ENCODE results near the gene PLXDC2. TPM values are rescaled to one million over a fixed set of nuclear protein-coding genes. Genes with fewer than 3 reads are reported as not detected.
A peak's percentile ranks its signal among the peaks of the same experiment; 100 is the strongest.

Gene PLXDC2
- total RNA-seq, 6 donors from 2014 or later, result 39.0 to 129 (median 68.0) TPM

DNA sequence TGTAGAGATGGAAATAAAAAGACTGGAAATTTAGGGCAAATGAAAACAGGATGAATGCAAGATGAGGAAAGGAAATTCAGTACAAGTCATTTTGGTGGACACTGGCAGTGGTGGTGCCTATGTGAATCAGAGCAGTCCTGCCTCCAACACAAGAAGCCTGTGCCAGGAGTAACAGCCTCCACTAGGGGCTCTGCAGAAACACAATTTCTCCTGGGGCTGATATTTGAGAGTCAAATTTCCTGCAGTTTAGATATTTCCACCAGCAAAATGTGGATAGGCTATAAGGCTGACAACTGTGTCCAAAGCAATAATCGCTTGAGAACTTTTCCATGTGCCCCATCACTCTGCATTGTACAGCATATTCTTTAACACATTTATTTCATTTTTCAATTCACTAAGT is 4.7 kb upstream of the PLXDC2 start:
- ATAC-seq (ENCODE audit: low FRiP score in 2 of 2) (no peak), DNase-seq (no peak)
- peaks cover 0 to 12% (median 3%) of the 10 kb centered on the region in 4 donors for H3K4me1 ChIP-seq
- H3K36me3 ChIP-seq, result no peaks in the 10 kb centered on the region
- no peaks in the 10 kb centered on the region for H3K27me3 ChIP-seq
- no peaks in the 10 kb centered on the region for H3K9me3 ChIP-seq
- H3K27ac ChIP-seq, result no peak overlapping the region
- TF ChIP-seq, protein P1, sequence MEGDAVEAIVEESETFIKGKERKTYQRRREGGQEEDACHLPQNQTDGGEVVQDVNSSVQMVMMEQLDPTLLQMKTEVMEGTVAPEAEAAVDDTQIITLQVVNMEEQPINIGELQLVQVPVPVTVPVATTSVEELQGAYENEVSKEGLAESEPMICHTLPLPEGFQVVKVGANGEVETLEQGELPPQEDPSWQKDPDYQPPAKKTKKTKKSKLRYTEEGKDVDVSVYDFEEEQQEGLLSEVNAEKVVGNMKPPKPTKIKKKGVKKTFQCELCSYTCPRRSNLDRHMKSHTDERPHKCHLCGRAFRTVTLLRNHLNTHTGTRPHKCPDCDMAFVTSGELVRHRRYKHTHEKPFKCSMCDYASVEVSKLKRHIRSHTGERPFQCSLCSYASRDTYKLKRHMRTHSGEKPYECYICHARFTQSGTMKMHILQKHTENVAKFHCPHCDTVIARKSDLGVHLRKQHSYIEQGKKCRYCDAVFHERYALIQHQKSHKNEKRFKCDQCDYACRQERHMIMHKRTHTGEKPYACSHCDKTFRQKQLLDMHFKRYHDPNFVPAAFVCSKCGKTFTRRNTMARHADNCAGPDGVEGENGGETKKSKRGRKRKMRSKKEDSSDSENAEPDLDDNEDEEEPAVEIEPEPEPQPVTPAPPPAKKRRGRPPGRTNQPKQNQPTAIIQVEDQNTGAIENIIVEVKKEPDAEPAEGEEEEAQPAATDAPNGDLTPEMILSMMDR (IDR thresholded peaks at IDR 0.05), result peak in 5 of 6 experiments; percentile 14 to 38 (median 19)
- TF ChIP-seq POLR2A (IDR thresholded peaks at IDR 0.05), result no peak
- 67 to 87% methylated on average over 1 of the region's 1 CpG for WGBS, 2 donors
- no peak overlapping the region for H3K4me3 ChIP-seq

DNA sequence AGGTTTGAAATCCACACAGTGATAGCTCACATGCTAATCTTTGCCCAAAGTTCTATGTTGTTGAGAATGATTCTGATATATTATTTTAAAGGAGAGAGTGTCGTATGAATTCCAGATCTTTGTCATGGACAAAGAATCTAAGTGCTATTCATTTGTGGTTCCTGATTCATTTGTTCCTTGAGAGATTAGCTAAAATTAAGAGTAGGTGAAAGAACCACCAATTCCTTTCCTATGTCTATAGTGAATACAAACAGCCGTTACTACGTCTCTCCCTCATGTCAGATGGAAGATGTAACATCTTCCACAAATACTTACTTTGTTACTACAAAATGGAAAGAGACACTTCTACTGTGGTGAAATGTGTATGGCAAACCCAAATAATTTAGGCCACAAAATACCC is 3.3 kb upstream of the PLXDC2 start:
- Histone ChIP-seq H3K27me3 (no peaks in the 10 kb centered on the region), H3K27ac (no peak overlapping the region), H3K4me3 (no peak overlapping the region), H3K9me3 (no peaks in the 10 kb centered on the region), H3K4me1 (peaks cover 0 to 22% (median 3%) of the 10 kb centered on the region in 4 donors), H3K36me3 (no peaks in the 10 kb centered on the region)
- no peak for ATAC-seq (ENCODE audit: low FRiP score in 2 of 2)
- WGBS, 2 donors, result 79 to 94% methylated on average over 3 of the region's 3 CpGs
- TF ChIP-seq POLR2A (IDR thresholded peaks at IDR 0.05), result no peak
- no peak for TF ChIP-seq POLR2AphosphoS5 (IDR thresholded peaks at IDR 0.05)
- TF ChIP-seq EP300 (IDR thresholded peaks at IDR 0.05), result no peak
- TF ChIP-seq, protein P1 (IDR thresholded peaks at IDR 0.05), result no peak
- no peak for DNase-seq

GRCh38 chr10:19815036-19815730 is 1.0 kb upstream of the PLXDC2 start:
- no peaks in the 10 kb centered on the region for H3K36me3 ChIP-seq
- no peaks in the 10 kb centered on the region for H3K9me3 ChIP-seq
- H3K27me3 ChIP-seq, result no peaks in the 10 kb centered on the region
- 1 to 2% methylated on average over 22 to 33 of the region's 33 CpGs for WGBS, 2 donors
- peak in 1 of 2 donors; percentile 89 for DNase-seq
- peak overlapping the region; percentile 85 to 94 (median 88) for H3K27ac ChIP-seq
- peak in 1 of 2 donors; percentile 36 for ATAC-seq (ENCODE audit: low FRiP score in 2 of 2)
- no peak for TF ChIP-seq EP300 (IDR thresholded peaks at IDR 0.05)
- TF ChIP-seq, protein P1 (IDR thresholded peaks at IDR 0.05), result peak in 1 of 6 experiments; percentile 5
- peak overlapping the region; percentile 48 to 90 (median 78) for H3K4me3 ChIP-seq
- peaks cover 0 to 27% (median 3%) of the 10 kb centered on the region in 4 donors for H3K4me1 ChIP-seq

- WGBS, 2 donors, result 1 to 2% methylated on average over 15 to 30 of the region's 57 CpGs
These were observed 361 bp upstream of the PLXDC2 start for GRCh38 chr10:19815731-19816410.

More at GRCh38 chr10:19815731-19816410, 361 bp upstream of the PLXDC2 start:
- no peaks in the 10 kb centered on the region for H3K9me3 ChIP-seq
- ATAC-seq (ENCODE audit: low FRiP score in 2 of 2), result peak; percentile 84 to 87
- DNase-seq, result peak; percentile 68 to 91
- H3K36me3 ChIP-seq, result no peaks in the 10 kb centered on the region
- peak overlapping the region; percentile 48 to 90 (median 78) for H3K4me3 ChIP-seq
- no peaks in the 10 kb centered on the region for H3K27me3 ChIP-seq
- peaks cover 0 to 27% (median 3%) of the 10 kb centered on the region in 4 donors for H3K4me1 ChIP-seq
- TF ChIP-seq EP300 (IDR thresholded peaks at IDR 0.05) (no peak), POLR2A (IDR thresholded peaks at IDR 0.05) (peak in 1 of 4 donors; percentile 51), POLR2AphosphoS5 (IDR thresholded peaks at IDR 0.05) (peak in 1 of 2 donors; percentile 62)
- TF ChIP-seq, protein P1 (IDR thresholded peaks at IDR 0.05), result no peak
- peak overlapping the region; percentile 85 to 94 (median 88) for H3K27ac ChIP-seq
